ENCODE data around the gene CACNA1A.
"Not testable (repeated sequence)": the region's sequence is repeated elsewhere in the genome, so short reads cannot be mapped to it uniquely, and the experiment has no call there.

Gene CACNA1A

GRCh38 chr19:13382633-13382938 lies 123.7 kb downstream of the CACNA1A start:
- in situ Hi-C loops (cut with MboI; ENCODE audit: low pct_unique_long_range_greater_than_20kb, low sequenced_read_pairs), result no loop called here
- DNase-seq, result no peak

DNA sequence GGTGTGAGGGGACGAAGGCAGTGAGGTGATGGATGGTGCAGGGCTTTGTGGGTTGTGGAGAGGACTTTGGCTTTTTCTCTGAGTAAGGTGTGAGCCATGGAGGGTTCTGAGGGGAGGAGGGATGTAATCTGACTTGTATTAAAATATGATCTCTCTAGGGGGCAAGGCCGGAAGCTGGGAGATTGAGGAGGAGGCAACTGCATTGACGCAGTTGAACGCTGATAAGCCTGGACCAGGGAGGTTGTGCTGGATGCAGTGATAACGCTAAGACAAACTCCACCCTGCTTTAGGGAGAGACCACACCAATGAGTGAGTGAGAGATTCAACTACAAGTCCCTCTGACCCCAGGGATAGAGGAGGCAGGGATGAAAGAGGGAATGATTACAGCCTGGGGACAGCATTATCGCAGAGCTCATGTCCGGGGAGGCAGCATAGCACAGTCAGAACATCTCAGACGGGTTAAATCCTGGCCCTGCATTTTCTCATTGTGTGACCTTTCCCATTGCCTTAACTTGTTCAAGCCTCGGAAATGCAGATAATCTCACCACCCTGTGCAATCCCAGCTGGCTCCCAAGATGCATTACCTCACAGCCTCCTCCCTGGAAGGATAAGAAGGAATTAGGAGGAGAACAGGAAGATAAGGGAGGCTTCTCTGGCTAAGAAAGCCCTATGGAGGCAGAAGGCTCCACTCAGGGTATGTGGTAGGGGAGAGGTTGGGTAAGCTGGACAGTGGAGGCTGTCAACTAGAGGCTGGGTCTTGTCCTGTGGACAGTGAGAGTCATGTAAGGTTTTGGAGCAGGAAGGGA lies 124.2 kb downstream of the CACNA1A start:
- in situ Hi-C loops (cut with MboI; ENCODE audit: low pct_unique_long_range_greater_than_20kb, low sequenced_read_pairs), result no loop called here
- no peak for DNase-seq

- in situ Hi-C loops (cut with MboI; ENCODE audit: low pct_unique_long_range_greater_than_20kb, low sequenced_read_pairs), result no loop called here
- DNase-seq, result no peak
Measured at GRCh38 chr19:13376537-13376936, 129.7 kb downstream of the CACNA1A start.

- in situ Hi-C loops (cut with MboI; ENCODE audit: low pct_unique_long_range_greater_than_20kb, low sequenced_read_pairs), result no loop called here
- DNase-seq, result no peak
Measured at GRCh38 chr19:13373599-13373998, 132.7 kb downstream of the CACNA1A start.

DNA sequence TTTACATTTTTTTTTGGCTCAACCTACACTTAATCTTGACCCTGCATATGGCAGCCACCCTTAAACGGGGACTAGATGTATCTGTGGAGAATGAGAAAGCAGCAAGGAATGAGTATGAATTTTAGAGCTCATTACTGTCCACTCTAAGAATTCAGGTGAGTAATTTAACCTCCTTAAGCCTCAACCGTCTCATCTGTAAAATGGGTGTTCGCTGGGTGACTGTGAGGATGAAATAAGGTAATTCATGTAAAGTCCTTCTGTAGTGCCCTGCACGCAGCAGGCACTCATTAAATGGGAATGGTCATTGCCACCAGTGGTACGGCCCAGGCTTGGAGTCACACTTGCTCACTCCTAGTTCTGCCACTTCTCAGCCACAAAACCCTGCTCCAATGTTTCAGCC lies 135.3 kb downstream of the CACNA1A start:
- in situ Hi-C loops (cut with MboI; ENCODE audit: low pct_unique_long_range_greater_than_20kb, low sequenced_read_pairs), result no loop called here
- DNase-seq, result no peak

- in situ Hi-C loops (cut with MboI; ENCODE audit: low pct_unique_long_range_greater_than_20kb, low sequenced_read_pairs), result no loop called here
- peak; percentile 74 for DNase-seq
Measured at GRCh38 chr19:13366529-13367143, 139.6 kb downstream of the CACNA1A start.

DNA sequence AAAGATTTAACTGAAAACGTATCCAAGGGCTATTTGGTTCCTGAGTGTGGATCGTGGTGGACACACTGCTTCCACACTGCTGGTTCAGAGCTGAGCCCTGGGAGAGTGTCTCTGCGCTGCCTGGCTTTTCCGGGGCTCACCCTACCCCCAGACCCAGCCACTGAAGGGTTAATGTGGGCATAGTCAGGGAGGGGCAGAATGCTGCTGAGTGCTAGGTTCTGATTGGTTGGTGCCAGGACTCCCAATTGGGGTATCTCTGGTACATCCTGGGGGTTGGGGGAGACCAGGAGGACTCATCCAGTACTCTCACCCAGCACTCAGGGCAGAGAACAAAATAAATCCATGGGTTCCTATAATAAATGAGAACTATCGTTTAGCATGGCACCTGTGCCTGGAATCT lies 142.3 kb downstream of the CACNA1A start:
- DNase-seq, result no peak
- in situ Hi-C loops (cut with MboI; ENCODE audit: low pct_unique_long_range_greater_than_20kb, low sequenced_read_pairs), result no loop called here

GRCh38 chr19:13363245-13363644 lies 143.0 kb downstream of the CACNA1A start:
- no peak for DNase-seq
- in situ Hi-C loops (cut with MboI; ENCODE audit: low pct_unique_long_range_greater_than_20kb, low sequenced_read_pairs), result no loop called here

- in situ Hi-C loops (cut with MboI; ENCODE audit: low pct_unique_long_range_greater_than_20kb, low sequenced_read_pairs), result no loop called here
- DNase-seq, result no peak
Measured at GRCh38 chr19:13362668-13363067, 143.6 kb downstream of the CACNA1A start.

- in situ Hi-C loops (cut with MboI; ENCODE audit: low pct_unique_long_range_greater_than_20kb, low sequenced_read_pairs); DNase-seq: not testable (repeated sequence)
Measured at GRCh38 chr19:13361726-13362125, 144.6 kb downstream of the CACNA1A start.

GRCh38 chr19:13356686-13357280 lies 149.5 kb downstream of the CACNA1A start:
- no peak for DNase-seq
- in situ Hi-C loops (cut with MboI; ENCODE audit: low pct_unique_long_range_greater_than_20kb, low sequenced_read_pairs), result no loop called here

- in situ Hi-C loops (cut with MboI; ENCODE audit: low pct_unique_long_range_greater_than_20kb, low sequenced_read_pairs), result no loop called here
- no peak for DNase-seq
Measured at GRCh38 chr19:13356185-13356584, 150.1 kb downstream of the CACNA1A start.

DNA sequence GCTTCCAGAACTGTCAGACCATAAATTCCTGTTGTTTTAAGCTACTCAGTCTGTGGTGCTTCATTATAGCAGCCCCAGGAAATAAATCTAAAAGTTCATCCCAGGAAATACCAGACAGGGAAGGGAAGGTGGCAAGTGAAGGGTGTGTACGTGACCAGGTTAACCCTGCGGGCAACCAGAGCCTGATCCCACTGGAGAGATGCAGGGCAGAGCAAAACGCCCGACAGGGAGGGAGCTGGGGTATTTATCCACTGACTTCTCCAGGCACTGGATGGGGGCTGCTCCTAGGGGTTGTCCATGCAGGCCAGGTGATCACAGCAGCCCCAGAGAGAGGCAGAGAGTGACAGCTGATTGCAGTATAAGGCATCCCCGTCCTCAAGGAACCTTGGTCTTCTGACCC lies 150.9 kb downstream of the CACNA1A start:
- in situ Hi-C loops (cut with MboI; ENCODE audit: low pct_unique_long_range_greater_than_20kb, low sequenced_read_pairs), result no loop called here
- DNase-seq, result no peak

GRCh38 chr19:13353625-13354024 lies 152.7 kb downstream of the CACNA1A start:
- in situ Hi-C loops (cut with MboI; ENCODE audit: low pct_unique_long_range_greater_than_20kb, low sequenced_read_pairs), result no loop called here
- no peak for DNase-seq

DNA sequence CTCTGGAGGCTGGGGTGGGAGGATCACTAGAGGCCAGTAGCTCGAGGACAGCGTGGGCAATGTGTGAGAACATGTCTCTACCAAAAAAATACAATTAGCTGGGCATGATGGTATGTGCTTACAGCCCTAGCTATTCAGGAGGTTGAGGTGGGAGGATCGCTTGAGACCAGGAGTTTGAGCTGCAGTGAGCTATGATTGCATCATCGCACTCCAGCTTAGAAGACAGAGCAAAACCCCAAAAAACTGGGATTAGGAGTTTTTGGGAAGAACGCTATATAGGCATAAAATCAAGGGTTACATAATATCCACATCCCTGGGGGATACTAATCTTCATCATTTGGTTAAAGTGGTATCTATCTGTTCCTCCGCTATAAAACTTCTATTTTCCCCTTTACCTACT lies 155.5 kb downstream of the CACNA1A start:
- no peak for DNase-seq
- in situ Hi-C loops (cut with MboI; ENCODE audit: low pct_unique_long_range_greater_than_20kb, low sequenced_read_pairs), result no loop called here

GRCh38 chr19:13350072-13350471 lies 156.2 kb downstream of the CACNA1A start:
- DNase-seq, result no peak
- in situ Hi-C loops (cut with MboI; ENCODE audit: low pct_unique_long_range_greater_than_20kb, low sequenced_read_pairs), result no loop called here

- no peak for DNase-seq
- in situ Hi-C loops (cut with MboI; ENCODE audit: low pct_unique_long_range_greater_than_20kb, low sequenced_read_pairs), result no loop called here
Measured at GRCh38 chr19:13347367-13347766, 158.9 kb downstream of the CACNA1A start.

GRCh38 chr19:13343514-13343913 lies 162.8 kb downstream of the CACNA1A start:
- no peak for DNase-seq
- in situ Hi-C loops (cut with MboI; ENCODE audit: low pct_unique_long_range_greater_than_20kb, low sequenced_read_pairs), result no loop called here

GRCh38 chr19:13342672-13343071 lies 163.6 kb downstream of the CACNA1A start:
- DNase-seq, result no peak
- in situ Hi-C loops (cut with MboI; ENCODE audit: low pct_unique_long_range_greater_than_20kb, low sequenced_read_pairs), result no loop called here

GRCh38 chr19:13339869-13340268 lies 166.4 kb downstream of the CACNA1A start:
- no peak for DNase-seq
- in situ Hi-C loops (cut with MboI; ENCODE audit: low pct_unique_long_range_greater_than_20kb, low sequenced_read_pairs), result no loop called here

- in situ Hi-C loops (cut with MboI; ENCODE audit: low pct_unique_long_range_greater_than_20kb, low sequenced_read_pairs), result no loop called here
Measured at GRCh38 chr19:13337181-13337580, 169.1 kb downstream of the CACNA1A start.

More at GRCh38 chr19:13337181-13337580, 169.1 kb downstream of the CACNA1A start:
- no peak for DNase-seq

All from KBM-7 (cell line).